Hippocampal formation (tissue), 2 donors: ENCODE measurements around the gene PEF1.

Source experiments
- DNase-seq, 2 donors: peaks; one replicate each; lab custom pipeline; 2025; lab: John Stamatoyannopoulos, UW

PEF1 gene

DNA sequence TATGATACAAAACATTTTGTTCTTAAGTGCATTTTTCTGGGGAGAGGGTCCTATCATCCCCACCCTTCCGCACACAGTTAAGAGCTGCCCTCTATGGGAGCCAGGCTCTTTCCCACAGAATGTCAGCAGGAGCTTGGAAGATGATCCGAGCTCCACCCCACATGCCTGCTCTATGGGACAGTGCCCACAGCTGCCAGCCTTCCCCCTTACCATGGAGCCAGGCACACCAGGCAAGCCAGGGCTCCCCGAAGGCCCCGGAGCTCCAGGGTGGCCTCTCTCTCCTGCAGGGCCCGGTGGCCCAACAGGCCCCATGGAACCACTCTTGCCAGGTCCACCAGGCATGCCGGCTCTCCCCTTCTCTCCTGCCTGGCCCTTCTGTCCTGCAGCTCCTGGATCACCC, 10.4 kb upstream of the PEF1 start:
- DNase-seq: no peak

DNA sequence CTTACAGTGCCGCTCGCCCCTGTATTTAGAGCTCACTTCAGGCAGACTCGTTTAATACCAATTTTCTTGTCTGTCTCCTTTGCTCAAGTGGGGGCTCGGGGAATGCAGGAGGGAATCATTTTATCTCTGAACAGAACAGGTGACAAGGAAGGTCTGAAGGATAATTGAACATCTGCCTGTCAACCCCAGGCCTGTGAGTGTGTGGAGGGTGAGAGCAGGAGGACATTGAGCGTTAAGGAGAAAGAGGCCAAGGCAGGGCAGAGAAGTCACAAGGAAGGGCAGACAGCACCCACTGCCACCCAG, 9.7 kb upstream of the PEF1 start:
- DNase-seq: no peak

DNA sequence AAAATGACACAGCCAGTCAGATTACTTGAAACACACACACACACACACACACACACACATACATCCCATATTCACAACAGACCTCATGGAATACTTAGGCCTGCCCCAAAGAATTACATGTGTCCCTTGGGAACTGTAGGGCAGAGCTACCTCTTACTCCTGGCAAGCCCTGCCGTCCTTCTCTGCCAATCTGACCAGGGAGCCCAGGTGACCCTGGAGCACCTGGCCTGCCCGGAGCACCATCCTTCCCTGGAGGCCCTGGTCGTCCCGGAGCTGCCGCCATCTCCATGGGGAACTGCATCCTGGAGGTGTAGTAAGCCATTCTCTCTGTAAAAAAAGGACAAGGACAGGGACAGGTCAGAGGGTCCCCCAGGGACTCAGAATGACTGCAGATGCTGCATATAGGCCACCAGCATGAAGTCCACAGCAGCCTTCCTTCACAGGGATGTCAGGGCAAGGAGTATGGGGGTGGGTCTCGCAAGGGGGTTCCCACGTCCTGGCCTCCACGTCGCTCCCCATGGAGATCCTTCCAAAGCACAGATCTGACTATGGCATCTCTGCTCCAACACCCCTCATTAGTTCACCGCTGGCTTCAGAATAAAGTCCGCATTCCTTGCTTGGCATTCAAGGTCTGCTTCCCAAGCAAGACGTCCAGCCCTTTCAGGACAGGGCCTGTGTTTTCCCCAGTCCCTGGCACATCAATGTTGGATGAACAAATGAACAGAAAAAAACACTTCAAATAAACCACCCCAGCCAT, 9.2 kb upstream of the PEF1 start:
- no peak for DNase-seq

DNA sequence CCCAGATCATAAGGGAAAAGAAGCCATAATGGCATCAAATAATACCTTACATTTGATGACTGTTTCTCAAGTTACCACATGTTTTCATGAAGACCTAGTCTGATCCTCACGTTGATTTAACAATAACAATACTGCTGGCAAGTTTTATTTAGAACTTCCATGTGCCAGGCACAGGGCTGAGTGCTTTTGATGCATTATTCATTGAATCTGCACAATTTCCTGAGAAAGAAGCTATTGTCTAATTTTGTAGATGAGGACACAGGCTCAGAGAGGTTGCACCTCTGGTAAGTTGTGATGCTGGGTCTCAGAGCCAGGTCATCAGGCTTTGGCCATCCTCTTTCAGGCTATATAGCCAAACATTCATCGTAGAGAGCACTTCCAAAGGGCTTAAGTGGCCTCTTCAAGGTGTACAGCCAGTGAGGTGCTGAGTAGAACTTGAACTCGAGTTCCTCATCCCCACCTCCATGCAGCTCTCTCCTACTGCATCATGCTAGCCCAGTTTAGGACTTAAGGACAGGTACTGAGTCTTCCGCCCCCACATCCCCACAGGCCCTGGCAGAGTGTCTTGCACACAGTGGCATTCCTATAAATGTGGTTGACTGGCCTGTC, 8.3 kb upstream of the PEF1 start:
- DNase-seq: no peak

DNA sequence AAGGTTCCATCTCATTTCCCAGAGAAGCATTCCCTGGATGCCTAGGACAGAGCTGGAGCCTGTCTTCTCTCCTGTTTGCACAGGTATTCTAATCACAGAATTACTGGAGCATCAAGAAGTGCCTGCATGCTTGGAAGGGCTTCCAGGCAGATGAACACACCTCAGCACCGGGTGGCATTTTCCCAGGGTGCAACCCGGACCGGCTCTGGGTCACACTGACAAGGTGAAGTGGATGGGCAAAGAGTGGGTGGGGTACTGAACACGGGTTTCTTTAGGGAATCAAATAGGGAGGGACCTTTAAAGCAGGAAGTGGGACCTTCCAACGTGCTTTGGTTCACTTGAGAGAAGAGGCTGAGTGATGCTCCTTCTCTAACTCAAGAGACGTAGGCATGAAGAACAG, 7.1 kb upstream of the PEF1 start:
- DNase-seq: no peak

DNA sequence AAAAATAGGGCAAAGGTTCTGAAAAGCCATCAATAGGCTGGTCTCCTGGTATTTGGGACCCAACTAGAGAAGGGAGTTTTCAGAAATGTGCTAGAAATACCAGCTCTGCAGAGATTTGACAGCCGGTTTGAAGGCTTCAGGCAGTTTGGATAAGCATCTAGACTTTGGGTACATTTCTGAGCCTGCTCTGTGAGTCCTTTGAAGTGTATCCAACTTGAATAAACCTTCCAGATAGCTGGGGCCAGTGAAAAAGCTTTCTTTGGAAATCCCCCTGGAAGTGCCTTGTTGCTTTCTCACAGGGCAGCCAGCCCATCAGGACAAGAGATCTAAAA, 6.4 kb upstream of the PEF1 start:
- DNase-seq: no peak

DNA sequence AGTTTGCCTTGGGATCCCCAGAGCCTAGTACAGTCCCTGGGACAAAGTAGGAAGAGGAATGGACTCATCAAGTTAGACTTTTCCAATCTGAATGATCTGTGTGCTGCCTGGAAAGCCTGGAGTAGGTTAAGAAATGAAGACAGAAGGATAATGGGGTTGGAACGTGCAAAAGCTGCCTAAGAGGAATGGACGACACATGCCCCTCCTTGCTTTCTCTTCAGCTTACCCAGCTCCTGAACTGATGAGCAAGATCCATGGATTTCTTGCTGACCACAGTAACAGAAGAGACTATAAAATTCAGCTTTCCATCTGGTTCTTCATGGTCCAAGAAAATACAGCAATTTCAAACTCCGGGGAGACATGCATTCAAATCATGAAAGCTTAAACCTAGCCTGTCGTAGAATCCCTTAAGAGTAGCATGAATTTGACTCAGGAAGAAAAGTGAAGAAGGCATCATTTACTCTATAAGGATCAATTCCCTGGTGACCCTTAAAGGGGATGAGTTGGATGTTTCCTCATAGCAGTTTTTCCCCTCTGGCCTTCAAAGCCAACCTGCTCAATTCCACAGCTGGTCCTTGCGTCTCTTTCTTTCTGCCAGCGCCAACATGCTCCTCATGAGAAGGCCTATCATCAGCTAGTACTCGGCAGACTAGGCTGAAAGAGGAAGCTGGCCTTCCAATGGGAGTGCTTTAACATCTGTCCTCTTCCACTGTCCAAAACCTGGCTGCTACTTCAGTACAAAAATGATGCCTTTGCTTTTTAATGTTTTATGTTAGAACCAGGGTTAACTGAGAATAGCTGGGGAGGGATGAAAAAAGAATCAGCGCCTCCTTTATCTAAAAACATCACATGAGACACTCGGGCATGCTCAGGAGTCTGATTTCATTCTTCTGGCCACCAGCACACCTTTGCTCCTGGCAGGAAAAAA, 5.7 kb upstream of the PEF1 start:
- DNase-seq: no peak

DNA sequence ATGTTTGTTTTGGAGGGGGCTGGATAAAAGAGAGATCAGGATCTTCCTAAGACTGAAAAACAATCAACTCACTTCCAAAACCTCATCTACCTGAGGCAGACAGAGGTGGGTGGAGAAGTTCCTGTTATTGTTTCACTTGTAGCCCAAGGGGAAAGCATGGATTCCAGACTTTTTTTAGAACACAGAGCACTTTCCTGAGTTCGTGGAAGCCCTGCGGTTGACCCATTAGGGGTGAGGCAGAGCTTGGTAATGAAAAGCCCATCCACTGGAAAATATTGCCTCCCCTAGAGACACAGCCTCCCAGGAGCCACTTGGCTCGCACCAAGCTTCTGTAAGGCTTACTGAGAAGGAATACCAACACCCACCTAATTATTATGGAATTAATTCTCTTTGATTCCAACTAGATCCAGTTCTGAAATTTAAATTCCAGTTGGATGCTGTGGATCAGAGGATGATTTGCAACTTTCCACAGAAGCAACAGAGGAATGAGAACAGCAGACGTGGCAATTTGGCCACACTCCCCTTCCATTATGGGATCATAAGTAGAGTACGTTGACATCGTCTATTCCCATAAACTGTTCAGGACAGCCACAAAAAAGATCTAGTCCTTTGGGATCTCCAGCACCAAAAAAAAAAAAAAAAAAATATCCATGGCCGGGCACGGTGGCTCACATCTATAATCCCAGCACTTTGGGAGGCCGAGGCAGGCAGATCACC, 4.1 kb upstream of the PEF1 start:
- no peak for DNase-seq

DNA sequence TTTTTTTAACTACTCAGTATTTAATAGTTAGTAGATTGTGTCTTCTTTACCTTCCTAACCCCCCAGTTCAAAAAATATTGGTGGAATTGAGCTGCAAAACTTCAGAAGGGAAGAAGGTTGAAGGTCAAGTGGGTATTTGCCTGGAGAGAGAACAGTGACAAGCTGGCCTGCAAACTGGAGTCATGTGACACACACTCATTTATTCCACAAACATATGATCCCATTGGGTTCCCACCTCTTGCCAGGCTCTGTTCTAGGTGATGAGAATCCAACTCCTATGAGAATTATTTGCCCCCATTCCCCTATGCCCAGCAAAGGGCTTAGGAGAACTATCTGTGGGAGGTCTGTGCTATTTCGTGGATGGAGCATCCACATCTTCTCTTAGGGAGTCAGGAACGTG, 3.5 kb upstream of the PEF1 start:
- DNase-seq: no peak

DNA sequence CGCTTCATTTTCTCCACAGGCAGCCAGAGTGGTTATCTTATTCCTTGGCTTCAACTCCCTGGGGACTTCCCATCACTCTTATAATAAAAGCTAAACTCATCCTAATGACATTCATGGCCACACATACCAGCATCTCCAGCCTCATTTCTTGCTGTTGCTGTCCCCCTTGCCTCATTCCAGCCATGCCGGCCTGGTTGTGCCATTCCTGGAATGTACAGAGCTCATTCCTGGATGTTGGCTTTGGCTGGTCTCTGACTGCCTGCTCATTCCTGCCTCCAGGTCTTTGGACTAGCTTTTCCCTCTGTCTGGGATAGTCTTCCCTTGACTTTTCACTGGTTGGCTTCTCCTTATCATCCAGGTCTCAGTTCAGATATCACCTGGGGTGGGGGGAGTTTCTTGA, 2.4 kb upstream of the PEF1 start:
- no peak for DNase-seq

DNA sequence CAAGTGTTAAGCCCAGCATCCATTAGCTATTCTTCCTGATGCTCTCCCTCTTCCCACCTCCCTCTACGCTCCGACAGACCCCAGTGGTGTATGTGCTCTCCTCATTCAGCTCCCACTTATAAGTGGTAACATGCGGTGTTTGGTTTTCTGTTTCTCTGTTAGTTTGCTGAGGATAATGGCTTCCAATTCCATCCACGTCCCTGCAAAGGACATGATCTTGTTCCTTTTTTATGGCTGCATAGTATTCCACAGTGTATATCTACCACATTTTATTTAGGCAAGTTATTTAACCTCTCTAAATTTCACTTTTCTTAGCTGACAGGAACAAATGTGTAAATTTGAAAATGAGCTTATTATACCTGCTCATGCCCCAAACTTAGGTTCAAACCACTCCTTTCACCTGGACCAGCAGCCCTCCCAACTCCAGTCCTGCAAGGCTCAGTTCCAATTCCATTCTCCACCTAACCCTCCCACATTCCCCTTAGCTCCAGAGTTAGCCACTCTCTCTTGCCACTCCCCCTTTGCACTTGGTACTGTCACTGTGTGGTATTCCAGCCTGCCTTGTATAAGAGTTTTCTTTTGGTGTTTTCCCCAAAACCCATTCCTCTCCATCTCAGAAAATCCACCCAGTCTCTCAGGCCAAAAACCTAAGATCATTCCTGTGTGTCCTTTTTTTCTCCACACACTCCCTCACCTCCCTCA, 1.7 kb upstream of the PEF1 start:
- DNase-seq: no peak

DNA sequence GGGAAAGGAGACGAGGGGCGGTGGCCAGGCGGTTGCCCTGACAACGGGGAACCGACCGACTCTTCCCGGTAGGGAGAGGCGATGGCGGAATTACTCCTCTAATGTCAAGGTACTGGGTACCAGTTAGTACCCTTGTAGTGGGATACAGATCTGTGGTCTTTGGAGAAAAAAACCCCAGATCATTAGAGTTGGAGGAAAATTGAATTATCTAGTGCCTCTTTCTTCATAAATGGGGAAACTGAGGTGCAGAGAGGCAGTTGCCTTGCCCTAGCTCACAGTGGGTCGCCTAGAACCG, 545 bp upstream of the PEF1 start:
- DNase-seq: no peak

DNA sequence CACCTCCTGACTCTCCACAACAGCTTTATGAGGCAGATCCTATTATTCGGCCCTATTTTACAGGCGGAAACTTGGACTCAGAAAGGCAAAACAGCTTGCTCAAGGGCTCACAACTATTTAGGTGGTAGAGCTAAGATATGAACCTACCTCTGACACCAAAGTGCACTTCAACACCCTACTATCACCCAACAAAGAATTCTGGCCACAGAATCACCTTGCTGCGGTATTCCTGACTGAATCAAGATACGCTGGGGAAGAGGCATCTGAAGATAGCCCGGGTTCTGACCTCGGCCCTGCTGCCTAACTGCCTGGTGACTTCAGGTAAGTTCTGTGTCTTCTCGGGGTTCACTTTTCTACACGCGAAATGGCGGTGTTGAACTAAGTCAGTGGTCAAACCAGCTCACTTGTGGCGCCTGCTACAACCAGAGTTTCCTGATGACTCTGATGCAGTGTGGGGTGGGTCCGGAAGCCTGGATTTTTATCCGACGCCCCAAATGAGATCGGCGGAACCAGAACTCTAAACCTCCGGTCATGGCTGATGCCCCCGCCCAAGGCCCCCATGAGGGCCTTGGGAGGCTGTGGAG, 608 bp downstream of the PEF1 start:
- no peak for DNase-seq

DNA sequence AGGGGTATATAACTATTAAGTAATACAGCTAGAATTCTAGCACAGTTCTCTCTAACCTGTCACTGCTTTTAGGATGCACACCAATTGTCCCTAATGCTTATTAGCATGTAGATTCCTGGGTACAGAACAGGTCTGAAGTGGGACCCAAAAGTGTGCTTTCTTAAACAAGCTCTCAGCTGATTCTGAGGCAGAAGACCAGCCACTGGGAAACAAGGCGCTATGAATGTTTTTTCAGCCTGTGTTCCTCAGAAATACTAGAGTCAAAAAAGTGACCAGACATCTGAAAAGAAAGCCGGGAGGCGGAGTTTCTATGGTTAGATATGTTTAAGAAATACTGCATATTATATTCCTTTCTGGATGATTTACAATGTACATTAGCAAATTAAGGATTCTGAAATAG, 1.8 kb downstream of the PEF1 start:
- DNase-seq: no peak

DNA sequence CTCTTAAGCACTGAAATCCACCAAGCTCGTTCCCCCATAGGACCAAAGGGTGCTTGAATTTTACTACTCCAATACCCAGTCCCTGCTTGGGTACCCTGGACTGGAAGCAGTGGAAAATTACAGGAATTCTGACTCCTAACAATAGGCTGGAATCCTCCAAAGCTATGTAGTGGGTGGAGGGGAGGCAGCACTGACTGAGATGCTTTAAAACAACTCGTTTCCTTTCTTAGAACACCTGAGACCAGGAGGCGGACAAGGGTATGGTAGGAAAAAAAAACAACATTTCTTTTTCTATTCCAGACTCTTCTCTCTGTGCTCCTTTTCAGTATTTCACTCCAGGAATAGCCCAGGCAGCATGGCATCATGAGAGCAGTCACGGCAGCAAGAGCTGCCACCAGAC, 2.3 kb downstream of the PEF1 start:
- DNase-seq: no peak

DNA sequence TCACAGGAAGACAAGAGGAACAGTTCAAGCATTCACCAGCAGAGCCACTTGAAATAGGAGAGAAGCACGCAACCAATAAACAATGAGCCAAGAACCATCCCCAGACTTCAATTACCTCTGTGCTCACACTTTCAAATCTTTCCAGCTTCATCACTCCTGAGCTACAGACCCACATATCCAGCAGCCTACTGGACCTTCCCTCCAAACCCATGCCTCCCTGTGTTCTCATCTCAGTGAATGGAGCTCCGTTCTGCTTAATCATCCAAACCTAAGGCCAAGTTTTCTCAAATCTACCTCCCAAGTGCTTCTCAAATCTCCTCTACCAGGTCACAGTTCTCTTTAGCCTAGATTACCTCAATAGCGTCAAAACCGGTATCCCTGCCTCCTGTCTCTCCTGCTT, 3.7 kb downstream of the PEF1 start:
- DNase-seq: no peak

DNA sequence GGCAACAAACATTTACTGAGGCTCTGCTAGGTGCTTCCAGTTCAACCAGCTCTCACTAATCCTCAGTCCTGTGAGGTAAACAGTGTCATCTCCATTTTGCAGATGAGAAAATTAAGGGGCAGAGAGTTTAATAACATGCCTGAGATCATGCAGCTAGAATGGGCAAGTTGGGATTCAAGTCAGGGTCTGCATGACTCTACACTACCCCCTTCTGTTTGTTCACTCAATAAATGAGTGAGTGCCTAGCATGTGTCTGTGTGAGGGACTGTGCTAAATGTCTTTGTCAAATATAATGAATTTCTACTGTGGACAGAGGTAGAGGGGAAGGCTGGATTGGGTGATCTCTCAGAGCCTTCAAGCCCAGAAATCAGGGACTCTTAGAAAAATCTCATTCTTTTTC, 4.5 kb downstream of the PEF1 start:
- DNase-seq: no peak

DNA sequence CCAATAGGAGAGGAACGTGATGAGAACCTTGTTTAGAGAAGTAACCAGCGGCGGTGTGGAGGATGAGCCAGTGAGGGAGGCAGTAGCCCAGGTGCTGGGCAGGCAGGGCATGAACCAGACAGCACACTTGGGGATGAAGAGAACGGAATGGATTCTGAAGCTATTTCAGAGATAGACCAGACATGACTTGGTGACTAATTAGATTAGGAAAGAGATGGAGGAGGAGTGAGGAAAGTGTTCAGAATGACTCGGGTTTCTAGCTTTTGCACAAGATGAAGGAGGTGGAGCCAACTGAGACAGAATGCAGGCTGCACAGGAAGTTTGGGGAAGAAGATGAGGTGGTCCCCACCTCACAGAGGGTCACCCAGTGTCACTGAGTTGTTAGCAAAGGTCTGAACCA, 5.1 kb downstream of the PEF1 start:
- no peak for DNase-seq

DNA sequence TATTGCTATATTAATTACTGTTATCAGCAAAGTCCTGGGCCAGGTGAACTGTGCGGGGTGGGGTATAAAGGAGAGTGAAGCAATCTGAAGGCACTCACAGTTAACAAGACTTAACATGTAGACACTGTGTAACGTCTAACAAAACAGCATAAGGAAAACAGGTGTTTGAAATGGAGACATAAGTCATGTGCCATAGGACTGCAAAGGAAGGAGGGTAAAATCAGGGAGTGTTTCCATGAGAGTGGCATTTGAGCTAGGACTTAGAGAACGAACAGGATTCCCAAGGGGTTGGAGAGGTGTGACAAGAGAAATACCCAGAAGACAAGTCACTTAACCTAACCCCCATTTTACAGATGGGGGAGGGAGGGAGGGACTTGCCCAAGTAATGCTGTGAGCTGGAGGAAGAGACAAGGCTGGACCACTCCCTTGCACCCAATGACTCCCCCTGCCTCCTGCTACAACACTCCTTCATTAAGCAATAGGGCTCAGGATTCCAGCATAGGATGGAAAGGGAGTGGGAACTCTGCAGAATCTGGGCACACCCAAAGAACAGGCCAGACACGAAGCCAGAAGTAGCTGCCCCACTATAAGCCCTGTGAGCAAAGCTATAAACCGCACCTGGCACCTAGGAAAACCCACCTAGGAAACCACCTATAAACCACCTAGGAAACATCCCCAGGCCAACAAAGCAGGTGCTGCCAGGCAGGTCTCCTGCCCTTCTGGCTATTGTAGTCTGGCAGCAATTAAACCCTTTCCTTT, 6.6 kb downstream of the PEF1 start:
- DNase-seq: no peak

DNA sequence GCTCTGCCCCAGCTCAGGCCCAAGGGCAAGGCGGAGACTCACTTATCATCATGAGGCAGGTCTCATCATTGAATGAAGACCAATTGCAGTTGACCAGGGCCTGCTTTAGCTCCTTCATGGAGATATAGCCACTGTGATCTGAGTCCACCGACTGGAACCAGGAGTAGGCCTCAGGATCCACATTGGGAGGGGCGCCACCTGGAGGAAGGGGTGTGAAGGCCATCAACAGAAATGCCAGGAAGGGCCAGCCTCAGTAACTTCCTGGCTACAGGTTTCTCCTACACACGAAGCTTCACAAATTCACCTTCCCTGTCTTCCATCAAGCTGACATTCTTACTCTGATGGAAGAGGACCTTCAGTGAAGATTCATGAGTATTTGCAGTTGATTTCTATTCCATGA, 11.6 kb downstream of the PEF1 start:
- no peak for DNase-seq

DNA sequence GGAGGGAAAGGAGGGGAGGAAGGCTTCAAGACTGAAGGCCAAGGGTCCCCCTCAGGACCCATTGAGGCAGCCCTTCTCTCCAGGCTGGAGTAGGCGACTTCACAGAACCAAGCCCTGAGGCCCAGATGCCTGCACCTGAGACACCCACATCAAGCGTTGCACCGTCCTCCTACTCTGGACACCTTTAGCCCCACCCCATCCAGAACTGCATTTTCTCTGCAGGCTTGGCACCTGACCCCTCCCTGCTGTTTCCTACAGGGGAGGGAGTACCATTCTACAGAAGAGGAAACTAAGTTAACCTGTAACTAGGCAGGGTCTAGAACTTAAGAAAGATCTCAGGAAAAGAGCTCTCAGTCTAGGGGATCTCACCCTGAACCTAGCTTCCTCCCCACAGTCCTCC, 12.0 kb downstream of the PEF1 start:
- DNase-seq: no peak
